Measurements from ENCODE around the gene NAXE.
"Not testable (repeated sequence)": the region's sequence is repeated elsewhere in the genome, so short reads cannot be mapped to it uniquely, and the experiment has no call there.

Gene NAXE

DNA sequence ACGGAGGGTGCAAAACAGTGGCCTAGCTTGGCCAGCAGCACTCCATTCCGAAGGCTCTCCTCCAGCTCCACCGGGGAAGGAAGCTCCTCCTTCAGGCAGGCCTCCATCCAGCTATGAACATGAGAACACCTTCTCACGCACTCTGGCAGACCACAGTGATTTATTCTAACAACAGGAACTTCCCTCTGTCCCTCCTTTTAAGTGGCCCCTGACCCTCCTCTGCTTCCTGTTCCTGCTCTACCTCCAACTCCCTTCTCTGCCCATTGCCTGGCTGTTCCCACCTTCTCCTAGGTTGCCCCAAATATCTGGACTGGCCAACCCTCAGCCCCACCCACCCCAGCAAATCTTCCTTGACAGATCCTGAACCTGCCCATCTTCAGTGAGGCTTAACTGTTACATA, 25.1 kb upstream of the NAXE start:
- in situ Hi-C loops (cut with MboI; ENCODE audit: low sequenced_read_pairs): no loop called here

DNA sequence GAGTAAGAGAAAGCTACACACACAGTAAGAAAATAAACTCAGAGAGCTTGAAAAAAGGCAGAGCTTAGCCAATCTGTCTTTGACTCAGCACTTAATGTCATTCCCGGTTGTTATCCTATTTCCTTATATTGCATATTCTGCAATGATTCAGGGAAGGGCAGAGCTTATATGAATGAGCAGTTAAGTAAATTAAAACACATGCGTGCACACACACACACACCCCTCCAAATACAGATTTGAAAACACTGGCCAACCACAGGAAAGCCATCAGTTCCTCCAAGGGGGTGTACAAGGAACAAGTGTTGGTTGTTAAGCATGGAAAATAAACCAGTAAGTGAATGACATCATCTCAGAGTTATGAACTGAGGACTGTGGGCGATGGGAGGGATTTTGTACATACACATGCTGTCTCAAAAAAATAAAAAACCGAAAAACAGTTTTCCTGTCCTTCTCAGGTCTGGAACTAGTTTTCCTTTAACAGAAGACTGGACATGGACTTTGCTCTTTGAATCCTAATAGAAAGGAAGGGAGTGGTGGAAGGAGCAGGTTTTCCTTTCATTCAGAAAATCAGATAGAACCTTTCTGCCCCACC, 20.2 kb upstream of the NAXE start:
- in situ Hi-C loops (cut with MboI; ENCODE audit: low sequenced_read_pairs): no loop called here

DNA sequence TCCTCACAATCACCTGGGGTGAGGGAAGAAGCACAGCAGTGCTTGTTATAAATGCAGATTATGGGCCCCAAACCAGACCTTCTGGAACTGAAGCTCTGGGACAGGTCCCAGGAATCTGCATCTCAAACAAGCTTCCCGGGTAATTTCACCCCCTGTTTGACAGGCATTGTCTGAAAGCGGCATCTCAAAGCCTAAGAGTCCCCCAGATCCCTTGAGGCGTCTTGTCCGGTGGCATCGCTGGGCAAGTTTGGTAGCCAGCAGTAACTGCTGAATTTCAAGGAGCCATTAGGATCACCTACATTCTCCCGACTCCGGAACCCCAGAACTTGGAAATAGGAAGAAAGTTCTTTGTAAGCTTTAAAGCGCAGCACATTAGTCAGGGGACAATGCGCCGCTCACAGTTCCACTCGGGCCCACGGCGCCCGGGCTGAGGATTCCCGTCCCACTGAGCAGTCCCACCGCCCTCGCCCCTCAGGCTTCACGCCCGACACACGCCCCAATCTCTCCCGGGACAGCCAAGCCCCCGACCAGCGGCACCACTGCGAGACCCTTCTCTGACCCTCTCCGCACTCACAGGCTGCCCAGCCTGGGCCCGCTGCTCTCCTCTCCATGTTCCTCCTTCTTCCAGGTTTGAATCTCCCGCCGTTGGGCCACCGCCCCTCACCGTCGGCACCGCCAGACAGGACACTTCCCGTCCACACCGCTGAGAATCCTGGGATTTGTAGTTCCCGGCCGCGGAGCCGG, 19.5 kb upstream of the NAXE start, which contains the start of gene IQGAP3:
Gene IQGAP3 (minus strand): TSS at position 647 of the 744 bp plus-strand sequence. CDS start 36 bp downstream, at position 611.
- in situ Hi-C loops (cut with MboI; ENCODE audit: low sequenced_read_pairs): no loop called here

DNA sequence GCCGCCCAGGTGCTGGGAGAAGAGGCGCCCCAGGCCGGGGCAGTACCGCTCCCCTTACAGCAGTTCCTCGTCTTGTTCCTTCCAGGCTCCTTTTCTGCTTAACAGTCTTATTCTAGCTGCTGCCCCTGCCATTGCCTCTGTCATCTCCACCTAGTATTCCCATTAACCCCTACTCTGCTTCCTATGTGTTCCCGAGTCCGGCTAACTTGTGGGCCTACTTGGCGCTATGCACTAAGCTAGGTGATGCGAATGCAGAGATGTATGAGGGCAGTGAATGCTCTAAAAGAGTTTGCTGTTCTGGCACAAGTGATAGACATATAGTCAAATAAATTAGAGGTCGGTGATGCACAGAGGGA, 18.9 kb upstream of the NAXE start:
- in situ Hi-C loops (cut with MboI; ENCODE audit: low sequenced_read_pairs): no loop called here

DNA sequence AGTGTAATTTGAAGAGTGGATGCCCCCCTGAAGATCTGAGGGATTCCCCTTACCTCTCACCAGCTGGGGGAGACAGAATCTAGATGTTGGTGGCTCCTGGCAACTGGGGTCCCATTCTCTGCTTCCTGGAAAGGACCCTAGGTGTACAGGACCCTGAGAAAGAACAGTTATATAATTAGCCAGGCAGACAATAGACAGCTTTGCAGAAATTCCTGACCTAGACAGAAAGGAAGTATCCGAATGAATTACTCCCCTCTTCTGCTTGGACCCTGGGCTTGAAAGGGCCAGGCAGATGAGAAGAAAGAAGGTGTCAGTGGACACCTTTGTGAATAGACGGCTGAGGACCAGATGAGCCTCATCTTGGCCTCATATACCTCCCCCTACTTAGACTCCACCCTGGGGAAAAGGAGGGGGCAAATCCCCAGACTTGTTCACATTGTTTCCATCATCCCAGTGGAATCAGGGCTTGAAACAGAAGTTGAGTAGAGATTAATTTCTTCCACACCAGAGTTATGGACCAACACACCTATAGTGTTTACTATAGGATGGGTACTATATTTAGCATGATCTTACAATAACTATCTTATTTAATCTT, 17.4 kb upstream of the NAXE start:
- in situ Hi-C loops (cut with MboI; ENCODE audit: low sequenced_read_pairs): no loop called here

DNA sequence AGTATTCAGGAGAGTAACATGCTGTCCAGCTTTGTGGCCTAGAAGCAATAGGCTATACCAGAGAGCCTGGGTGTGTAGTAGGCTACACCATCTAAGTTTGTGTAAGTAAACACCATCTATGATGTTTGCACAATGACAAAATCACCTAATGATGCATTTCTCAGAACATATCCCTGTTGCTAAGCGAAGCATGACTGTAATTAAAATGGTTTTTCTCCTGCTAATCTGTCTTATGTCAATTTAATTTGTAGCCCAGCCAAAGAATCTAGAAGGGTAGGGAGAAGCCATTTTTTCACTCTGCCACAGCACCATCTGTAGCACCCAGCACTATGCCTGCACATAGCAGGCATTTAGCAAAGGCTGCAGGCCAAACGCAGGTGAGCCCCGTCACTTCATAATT, 14.0 kb upstream of the NAXE start:
- in situ Hi-C loops (cut with MboI; ENCODE audit: low sequenced_read_pairs): no loop called here

DNA sequence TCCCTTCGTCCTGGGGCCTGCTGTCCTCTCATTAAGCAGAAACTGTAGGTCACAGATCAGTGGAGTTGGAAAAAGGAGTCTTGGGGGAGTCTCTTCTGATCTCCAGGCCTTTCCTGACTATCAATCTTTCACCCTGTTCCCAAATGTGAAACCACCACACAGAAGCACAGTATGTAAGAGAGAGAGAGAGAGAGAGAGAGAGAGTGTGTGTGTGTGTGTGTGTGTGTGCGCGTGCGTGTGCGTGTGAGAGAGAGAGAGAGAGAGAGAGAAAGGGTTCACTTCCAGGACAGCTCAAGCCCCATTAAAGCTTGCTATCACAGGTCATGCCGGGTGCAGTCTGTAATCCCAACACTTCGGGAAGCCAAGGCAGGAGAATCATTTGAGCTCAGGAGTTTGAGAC, 13.5 kb upstream of the NAXE start:
- in situ Hi-C loops (cut with MboI; ENCODE audit: low sequenced_read_pairs): no loop called here

DNA sequence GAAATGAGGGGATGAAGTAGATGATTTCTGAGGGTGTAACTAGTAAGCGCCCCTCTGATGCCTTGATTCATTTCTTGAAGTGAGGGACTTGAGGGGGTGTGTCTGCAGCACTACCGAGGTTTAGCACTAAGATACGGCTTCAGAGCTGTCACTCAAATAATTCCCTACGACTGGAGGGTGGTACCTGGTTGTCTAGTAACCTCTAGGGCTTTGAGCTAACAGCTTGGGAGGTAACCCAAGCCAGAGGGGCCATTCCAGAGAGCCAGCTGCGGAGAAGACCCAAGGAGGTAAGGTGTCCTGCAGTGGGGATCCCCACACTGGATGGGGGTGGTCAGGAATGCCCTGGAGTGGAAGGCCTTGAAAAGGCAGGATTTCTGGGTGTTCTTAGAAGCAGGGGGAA, 12.1 kb upstream of the NAXE start, which contains the start of gene TTC24:
Gene TTC24 (plus strand): TSS at position 252 of the 400 bp plus-strand sequence. CDS start 1,642 bp downstream, outside the sequence.
- in situ Hi-C loops (cut with MboI; ENCODE audit: low sequenced_read_pairs): no loop called here

DNA sequence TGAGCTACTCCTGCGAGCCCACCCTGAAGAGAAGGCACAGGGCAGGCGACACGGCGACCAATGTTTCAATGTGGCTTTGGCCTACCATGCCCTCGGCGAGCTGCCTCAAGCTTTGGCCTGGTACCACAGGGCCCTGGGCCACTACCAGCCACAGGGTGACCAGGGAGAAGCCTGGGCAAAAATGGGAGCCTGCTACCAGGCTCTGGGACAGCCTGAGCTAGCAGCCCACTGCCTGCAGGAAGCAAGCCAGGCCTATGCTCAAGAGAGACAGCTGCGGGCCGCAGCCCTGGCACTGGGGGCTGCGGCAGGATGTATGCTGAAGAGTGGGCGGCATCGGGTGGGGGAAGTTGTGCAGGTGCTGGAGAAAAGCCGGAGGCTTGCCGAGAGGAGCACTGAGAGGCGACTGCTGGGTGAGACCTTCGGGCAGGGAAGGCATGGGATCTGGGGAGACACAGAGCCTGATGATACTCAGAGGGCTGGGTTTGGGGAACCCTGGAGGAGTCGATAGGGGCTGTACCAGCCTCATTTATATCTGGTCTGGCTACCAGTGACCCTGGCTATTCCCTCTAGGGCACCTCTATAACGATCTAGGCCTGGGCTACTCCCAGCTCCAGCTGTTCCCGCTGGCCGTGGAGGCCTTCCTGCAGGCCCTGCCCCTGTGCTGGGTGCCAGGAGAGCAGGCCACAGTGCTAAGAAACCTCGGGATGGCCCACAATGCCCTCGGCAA, 9.8 kb upstream of the NAXE start:
- in situ Hi-C loops (cut with MboI; ENCODE audit: low sequenced_read_pairs): no loop called here

DNA sequence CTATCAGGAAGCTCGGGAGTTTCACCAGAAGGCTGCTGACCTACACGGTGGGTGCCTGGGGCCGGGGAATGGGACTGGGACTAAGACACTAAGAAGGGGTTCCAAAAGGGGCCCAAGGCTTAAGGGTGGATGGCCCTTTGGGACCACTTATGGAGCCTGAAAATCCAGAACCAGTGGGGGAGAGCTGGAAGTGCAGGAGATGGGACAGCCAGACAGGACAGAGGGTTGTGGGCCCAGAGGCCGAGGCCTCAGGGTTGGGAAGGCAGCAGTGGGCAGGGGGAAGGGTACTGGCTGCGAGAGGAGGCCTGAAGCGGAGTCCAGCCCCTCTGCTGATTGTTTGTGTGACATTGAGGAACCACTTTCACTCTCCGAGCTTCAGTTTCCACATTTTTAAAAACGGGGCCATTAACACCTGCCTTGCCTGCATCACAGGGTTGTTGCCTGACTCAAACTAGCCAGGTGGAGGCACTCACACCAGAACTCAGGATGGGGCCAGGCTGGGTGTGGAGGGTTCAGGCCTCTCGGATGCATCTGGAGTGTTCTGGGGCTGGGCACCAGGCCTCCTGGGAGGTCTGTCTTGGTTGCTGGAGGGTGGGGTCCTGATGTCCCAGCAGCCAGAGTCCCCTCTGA, 9.1 kb upstream of the NAXE start:
- in situ Hi-C loops (cut with MboI; ENCODE audit: low sequenced_read_pairs): no loop called here

DNA sequence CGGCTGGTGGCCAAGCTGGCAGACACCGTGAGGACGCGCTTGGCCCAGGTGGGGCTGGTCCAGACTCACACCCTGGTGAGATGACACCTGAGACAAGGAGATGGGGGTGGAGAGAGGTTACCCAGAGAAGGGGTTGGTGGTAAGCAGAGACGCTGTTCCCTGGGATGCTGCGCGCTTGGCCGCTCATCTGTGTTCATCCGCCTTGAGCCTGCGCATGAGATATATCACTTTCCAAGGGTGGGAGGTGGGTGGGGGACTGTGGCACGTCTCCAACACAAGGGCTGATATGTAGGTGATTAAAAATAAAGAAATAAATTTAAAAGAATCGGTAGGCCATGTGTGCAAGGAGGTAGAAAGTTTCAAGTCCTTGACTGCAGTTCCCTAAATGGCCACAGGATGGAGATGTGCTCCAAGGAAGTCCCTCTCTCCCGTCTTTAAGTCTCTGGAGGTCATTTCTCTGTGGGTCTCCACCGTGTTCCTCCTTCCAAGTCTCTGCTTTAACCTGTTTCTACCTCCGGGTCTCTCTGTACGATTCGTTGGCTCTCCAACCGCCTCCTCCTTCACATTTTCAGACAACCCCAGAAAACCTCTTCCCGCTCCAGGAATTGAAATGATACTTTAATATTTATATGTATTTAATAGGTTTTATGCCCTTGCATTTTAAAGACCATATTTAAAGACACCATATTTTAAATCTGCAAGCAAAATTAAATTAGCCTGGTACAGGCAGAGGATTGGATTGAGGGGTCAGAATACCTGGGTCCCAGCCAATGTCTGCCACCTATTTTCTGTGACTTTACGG, 7.6 kb upstream of the NAXE start:
- in situ Hi-C loops (cut with MboI; ENCODE audit: low sequenced_read_pairs): no loop called here

DNA sequence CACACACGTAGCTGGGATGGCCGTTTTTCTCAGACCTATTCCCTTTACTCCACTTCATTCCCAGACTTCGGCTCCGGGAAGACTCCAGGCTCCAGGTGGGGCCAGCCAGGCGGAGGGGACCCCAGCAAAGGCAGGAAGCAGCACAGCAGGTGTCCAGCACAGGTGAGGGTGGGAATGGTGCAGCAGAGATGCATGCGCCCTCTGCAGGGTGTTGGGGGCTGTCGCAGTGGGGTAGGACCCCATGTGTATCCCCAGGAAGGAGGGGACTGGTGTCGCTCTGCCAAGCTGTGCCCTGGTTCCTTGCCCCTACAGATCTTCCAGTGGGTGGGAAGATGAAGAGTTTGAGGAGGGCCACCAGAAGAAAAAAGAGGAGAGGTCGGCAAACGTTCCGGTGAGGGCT, 6.8 kb upstream of the NAXE start:
- in situ Hi-C loops (cut with MboI; ENCODE audit: low sequenced_read_pairs): no loop called here

DNA sequence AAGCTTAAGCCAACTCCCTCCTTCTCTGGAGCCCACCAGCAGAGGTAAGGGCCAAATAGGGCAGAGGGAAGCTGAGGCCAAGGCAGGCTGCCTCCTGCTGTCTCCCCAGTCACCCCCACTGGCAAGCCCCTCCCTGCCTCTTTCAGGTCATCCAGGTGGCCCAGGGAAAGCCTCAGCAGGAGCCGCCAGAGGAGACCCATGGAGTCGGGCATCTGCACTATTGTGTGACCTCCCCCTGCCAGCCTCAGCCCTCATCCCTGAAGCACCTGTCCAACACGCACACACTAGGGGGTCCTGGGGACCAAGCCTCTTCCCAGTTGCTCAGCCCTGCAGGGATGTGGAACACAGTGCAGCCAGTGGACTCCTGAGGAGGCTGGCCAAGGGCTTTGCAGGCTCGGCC, 5.3 kb upstream of the NAXE start:
- in situ Hi-C loops (cut with MboI; ENCODE audit: low sequenced_read_pairs): no loop called here

DNA sequence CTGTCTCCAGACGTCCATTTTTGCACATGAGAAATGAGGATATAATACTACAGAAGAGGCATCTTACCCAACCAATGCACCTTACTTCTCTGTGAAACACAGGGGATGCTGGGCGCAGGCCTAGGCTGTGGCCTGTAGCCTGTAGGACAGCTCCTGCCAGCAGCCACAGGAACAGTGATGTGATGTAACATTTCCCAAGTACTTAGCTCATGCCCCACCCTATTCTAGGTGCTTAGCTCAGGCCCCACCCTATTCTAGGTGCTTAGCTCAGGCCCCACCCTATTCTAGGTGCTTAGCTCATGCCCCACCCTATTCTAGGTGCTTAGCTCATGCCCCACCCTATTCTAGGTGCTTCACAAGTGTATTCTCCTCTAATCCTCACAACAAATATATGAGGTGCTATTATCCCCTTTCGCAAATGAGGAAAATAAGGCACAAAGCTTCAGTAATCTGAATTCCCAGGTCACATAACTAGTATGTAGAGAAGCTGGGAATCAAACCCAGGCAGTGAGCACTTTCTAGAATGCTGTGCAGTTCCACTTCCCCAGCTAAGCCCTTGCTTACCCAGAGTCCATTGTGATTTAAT, 4.6 kb upstream of the NAXE start:
- in situ Hi-C loops (cut with MboI; ENCODE audit: low sequenced_read_pairs): no loop called here

DNA sequence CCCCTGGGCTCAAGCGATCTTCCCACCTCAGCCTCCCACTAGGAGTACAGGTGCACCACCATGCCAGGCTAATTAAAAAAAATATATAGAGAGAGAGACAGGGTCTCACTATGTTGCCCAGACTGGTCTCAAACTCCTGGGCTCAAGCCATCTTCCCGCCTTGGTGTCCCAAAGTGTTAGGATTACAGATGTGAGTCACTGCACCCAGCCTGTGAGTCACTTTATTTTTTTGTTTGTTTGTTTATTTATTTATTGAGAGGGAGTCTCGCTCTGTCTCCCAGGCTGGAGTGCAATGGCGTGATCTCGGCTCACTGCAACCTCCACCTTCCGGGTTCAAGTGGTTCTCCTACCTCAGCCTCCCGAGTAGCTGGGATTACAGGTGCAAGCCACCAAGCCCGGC, 3.6 kb upstream of the NAXE start:
- in situ Hi-C loops (cut with MboI; ENCODE audit: low sequenced_read_pairs): not testable (repeated sequence)

DNA sequence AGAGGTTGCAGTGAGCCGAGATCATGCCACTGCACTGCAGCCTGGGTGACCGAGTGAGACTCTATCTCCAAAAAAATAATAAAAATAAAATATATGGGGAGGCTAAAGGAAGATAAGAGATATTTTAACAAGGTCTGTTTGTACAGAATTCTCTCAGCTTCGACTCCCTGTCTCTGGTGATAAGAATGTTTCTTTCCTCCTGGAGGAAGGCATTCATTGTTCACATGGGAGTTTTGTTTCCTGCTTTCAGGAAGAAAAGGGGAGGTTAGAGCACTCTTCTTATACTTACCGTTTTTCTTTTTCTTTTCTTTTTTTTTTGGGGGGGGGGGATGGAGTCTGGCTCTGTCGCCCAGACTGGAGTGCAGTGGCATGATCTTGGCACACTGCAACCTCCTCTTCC, 2.0 kb upstream of the NAXE start:
- in situ Hi-C loops (cut with MboI; ENCODE audit: low sequenced_read_pairs): no loop called here

DNA sequence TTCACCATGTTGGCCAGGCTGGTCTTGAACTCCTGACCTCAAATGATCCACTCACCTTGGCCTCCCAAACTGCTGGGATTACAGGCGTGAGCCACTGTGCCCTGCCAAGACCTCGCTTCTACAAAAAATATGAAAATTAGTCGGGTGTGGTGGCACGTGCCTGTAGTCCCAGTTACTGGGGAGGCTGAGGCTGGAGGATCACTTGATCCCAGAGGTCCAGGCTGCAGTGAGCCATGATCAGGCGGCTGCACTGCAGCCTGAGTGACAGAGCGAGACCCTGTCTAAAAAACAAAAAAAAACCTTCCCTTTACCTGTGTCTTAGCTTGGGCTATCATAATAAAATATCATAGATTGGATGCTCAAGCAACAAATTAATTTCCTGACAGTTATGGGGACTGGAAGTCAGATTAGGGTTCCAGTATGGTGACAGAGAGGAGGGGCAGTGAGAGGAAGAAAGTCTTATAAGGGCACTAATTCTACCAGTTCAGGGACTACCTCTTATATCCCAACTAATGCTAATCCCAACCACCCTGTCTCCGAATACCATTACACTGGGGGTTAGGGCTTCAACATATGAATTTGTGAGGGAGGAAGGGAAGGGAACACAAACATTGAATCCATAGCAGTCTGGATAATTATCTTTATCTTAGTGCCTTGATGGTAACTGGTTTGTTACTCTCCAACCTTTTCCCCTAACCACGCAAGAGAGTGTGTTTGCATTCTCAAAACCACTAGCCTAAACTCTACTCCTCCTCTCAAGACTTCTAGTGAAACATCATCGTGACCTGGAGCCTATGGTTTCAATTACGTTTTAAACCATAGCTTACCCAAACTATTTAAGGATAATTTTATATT, 1.0 kb upstream of the NAXE start:
- in situ Hi-C loops (cut with MboI; ENCODE audit: low sequenced_read_pairs): no loop called here

DNA sequence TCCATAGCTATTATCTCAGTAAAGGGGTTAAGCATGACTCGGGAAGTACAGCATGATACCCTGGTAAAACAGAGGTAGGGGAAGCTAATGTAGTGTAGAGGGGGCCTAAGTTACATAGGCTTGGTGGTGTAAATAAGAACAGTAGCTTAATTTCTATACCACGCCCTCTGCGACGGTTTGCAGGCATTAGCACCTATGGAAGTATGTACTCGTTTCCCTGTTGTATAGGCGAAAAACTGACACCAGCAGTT, 470 bp upstream of the NAXE start:
- in situ Hi-C loops (cut with MboI; ENCODE audit: low sequenced_read_pairs): no loop called here

DNA sequence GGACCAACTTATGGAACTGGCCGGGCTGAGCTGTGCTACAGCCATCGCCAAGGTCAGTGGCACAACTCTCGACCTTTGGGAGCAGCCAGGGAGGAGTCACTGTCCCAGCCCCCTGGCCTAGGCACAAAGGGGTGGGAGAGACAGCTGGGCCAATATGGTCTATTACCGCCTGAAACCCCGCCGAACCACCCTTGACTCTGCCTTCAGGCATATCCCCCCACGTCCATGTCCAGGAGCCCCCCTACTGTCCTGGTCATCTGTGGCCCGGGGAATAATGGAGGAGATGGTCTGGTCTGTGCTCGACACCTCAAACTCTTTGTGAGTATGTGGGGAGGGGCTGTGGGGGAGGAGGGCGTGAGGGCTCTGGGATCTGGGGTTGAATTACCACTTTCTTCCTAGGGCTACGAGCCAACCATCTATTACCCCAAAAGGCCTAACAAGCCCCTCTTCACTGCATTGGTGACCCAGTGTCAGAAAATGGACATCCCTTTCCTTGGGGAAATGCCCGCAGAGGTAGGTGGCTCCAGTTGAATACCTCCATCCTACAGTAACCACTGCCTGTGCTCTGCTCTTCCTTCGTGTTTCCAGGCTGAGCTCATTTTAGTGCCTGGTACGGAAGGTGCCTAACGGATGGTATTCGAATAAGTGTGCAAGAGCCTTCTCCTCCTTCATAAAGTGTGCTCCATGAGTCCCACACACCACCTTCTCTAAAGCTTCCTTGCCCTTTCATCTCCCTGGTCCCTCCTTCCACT, 758 bp downstream of the NAXE start:
- in situ Hi-C loops (cut with MboI; ENCODE audit: low sequenced_read_pairs): no loop called here
